Measurements from ENCODE around the gene ITPRIPL2. TPM values are rescaled to one million over a fixed set of nuclear protein-coding genes. Genes with fewer than 3 reads are reported as not detected.

Gene ITPRIPL2
- total RNA-seq, 1 experiment from 2014 or later: 67.9 TPM

DNA sequence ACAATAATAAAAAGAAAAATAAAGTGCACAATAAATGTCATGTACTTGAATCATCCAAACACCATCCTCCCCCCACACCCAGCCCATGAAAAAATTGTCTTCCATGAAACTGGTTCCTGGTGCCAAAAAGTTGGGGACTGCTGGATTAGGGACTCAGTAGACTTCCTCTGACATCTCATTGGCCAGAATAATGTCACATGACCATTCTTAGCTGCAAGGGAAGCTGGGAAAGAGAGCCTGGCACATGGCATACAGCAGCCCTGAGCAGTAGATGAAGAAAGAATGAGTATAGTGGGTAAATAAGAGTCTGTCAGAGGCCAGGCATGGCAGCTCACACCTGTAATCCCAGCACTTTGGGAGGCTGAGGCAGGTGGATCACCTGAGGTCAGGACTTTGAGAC, 12.5 kb downstream of the ITPRIPL2 start:
- intact Hi-C loops (cut with micrococcal nuclease): no loop called here
- Histone ChIP-seq H3K9ac (ENCODE audit: low read length) (no peak overlapping the region), H3K36me3 (ENCODE audit: control insufficient read depth in 1 of 2, insufficient read depth in 2 of 2, low read length in 2 of 2) (no peaks in the 10 kb centered on the region), H3K79me2 (ENCODE audit: insufficient read depth, low read length) (no peaks in the 10 kb centered on the region), H3K27me3 (ENCODE audit: insufficient read depth, low read length) (no peaks in the 10 kb centered on the region), H3K27ac (ENCODE audit: low read depth, low read length) (no peak overlapping the region), H3K4me3 (replicated peaks in 1 of 2; ENCODE audit: low read depth in 1 of 2, low read length in 2 of 2) (no peak overlapping the region), H4K20me1 (ENCODE audit: insufficient read depth) (no peaks in the 10 kb centered on the region), H3K4me1 (ENCODE audit: control insufficient read depth in 1 of 2, insufficient read depth in 2 of 2, low read length in 2 of 2) (peaks cover 19 to 24% of the 10 kb centered on the region in 2 experiments), H3K4me2 (ENCODE audit: low read length) (no peak overlapping the region), H3K9me3 (ENCODE audit: control insufficient read depth in 1 of 2, insufficient read depth in 1 of 2, low read depth in 1 of 2, low read length in 2 of 2) (peaks cover 0 to 11% of the 10 kb centered on the region in 2 experiments; a peak in 1 of 4 replicates), H2AFZ (ENCODE audit: low read depth, low read length, poor library complexity, severe bottlenecking) (no peak overlapping the region), H3K9me2 (ENCODE audit: insufficient read depth) (no peaks in the 10 kb centered on the region)
- CTCF ChIA-PET: interaction anchor here (1.1 kb wide), 1 partner anchor 12 kb away, joined by 3 read pairs; no protein-coding TSS in a partner anchor
- POLR2A ChIA-PET: no interaction called here
- no peak for ATAC-seq
- TF ChIP-seq CEBPB (IDR thresholded peaks at IDR 0.05; ENCODE audit: low read depth): no peak
- TF ChIP-seq, protein P1, sequence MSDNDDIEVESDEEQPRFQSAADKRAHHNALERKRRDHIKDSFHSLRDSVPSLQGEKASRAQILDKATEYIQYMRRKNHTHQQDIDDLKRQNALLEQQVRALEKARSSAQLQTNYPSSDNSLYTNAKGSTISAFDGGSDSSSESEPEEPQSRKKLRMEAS (IDR thresholded peaks at IDR 0.05): 0 out of 2 replicates have a peak, but pooled peaks have one; percentile 21
- TF ChIP-seq, protein P2, sequence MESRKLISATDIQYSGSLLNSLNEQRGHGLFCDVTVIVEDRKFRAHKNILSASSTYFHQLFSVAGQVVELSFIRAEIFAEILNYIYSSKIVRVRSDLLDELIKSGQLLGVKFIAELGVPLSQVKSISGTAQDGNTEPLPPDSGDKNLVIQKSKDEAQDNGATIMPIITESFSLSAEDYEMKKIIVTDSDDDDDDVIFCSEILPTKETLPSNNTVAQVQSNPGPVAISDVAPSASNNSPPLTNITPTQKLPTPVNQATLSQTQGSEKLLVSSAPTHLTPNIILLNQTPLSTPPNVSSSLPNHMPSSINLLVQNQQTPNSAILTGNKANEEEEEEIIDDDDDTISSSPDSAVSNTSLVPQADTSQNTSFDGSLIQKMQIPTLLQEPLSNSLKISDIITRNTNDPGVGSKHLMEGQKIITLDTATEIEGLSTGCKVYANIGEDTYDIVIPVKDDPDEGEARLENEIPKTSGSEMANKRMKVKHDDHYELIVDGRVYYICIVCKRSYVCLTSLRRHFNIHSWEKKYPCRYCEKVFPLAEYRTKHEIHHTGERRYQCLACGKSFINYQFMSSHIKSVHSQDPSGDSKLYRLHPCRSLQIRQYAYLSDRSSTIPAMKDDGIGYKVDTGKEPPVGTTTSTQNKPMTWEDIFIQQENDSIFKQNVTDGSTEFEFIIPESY (IDR thresholded peaks at IDR 0.05; ENCODE audit: extremely low read depth, insufficient replicate concordance, low read length): no peak
- TF ChIP-seq, protein P3, sequence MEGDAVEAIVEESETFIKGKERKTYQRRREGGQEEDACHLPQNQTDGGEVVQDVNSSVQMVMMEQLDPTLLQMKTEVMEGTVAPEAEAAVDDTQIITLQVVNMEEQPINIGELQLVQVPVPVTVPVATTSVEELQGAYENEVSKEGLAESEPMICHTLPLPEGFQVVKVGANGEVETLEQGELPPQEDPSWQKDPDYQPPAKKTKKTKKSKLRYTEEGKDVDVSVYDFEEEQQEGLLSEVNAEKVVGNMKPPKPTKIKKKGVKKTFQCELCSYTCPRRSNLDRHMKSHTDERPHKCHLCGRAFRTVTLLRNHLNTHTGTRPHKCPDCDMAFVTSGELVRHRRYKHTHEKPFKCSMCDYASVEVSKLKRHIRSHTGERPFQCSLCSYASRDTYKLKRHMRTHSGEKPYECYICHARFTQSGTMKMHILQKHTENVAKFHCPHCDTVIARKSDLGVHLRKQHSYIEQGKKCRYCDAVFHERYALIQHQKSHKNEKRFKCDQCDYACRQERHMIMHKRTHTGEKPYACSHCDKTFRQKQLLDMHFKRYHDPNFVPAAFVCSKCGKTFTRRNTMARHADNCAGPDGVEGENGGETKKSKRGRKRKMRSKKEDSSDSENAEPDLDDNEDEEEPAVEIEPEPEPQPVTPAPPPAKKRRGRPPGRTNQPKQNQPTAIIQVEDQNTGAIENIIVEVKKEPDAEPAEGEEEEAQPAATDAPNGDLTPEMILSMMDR (IDR thresholded peaks at IDR 0.05 in 2 of 3, conservative IDR thresholded peaks at IDR 0.05 in 1 of 3; ENCODE audit: borderline replicate concordance in 1 of 3, insufficient read depth in 1 of 3, low read depth in 2 of 3, low read length in 2 of 3): no peak
- no peak for TF ChIP-seq SRF (IDR thresholded peaks at IDR 0.05; ENCODE audit: low read depth)
- no peak for DNase-seq (ENCODE audit: low read depth, low spot score)
- RAD21 ChIA-PET (ENCODE audit: low non-redundant PET in 1 of 2, low total read pairs in 2 of 2, uncharacterized antibody in 2 of 2, unreplicated experiment in 2 of 2): no interaction called here
- BruUV-seq (replicated peaks): no TSS peak

All from HCT116 (cell line).